ENCODE data around the gene SNX9.
"Not testable (repeated sequence)": the region's sequence is repeated elsewhere in the genome, so short reads cannot be mapped to it uniquely, and the experiment has no call there.

SNX9 gene

DNA sequence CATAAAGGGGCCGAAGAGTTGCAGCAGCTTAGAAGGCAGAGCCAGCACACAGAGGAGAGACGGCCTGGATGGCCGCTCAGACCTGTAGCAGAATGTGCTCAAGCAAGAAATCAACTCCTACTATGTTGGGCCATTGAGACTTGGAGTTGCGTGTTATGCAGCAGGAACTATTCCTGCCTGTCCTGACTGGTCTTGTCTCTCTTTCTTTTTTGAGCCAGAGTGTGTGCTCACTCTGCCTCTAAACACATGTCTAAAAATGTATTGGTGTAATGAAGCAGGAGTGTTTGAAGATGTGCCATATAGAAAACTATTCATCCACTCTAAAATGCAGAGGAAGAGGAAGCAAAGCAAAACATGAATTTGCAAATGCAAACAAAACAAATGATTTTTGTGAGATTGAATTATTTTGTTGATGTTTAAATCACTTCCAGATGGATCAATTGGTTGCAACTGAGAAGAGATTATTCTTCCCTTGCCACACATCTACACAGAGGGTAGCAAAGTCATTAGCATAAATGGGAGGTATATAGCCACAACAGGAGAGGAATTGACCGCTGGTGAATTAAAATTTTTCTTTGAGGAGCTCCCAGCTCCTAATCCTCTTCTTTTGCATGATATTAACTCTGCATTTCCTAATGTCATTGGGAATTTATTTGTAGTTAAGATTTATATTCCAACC lies 138.2 kb downstream of the SNX9 start:
- no peak for DNase-seq

DNA sequence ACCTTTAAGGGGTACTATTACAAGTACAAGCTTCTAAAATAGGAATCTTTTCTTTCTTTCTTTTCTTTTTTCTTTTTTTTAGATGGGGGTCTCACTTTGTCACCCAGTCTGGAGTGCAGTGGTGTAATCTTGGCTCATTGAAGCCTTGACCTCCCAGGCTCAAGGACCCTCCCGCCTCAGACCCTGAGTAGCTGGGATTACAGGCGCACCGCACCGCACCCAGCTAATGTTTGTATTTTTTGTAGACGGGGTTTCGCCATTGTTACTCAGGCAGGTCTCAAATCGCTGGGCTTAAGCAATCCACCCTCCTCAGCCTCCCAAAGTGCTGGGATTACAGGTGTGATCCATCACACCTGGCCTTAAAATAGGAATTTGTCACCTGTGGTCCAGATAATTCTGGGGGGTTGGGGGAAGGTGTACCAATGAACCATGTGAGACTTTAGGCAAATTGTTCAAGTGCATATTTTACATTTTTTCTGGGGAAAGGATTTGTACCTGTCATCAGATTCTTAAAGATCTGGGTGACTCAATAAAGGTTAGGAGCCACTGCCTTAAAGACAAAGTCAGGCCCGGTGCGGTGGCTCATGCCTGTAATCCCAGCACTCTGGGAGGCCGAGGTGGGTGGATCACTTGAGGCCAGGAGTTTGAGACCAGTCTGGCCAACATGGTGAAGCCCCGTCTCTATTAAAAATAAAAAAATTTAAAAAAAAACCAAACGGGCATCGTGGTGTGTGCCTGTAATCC lies 139.0 kb downstream of the SNX9 start:
- DNase-seq: no peak

DNA sequence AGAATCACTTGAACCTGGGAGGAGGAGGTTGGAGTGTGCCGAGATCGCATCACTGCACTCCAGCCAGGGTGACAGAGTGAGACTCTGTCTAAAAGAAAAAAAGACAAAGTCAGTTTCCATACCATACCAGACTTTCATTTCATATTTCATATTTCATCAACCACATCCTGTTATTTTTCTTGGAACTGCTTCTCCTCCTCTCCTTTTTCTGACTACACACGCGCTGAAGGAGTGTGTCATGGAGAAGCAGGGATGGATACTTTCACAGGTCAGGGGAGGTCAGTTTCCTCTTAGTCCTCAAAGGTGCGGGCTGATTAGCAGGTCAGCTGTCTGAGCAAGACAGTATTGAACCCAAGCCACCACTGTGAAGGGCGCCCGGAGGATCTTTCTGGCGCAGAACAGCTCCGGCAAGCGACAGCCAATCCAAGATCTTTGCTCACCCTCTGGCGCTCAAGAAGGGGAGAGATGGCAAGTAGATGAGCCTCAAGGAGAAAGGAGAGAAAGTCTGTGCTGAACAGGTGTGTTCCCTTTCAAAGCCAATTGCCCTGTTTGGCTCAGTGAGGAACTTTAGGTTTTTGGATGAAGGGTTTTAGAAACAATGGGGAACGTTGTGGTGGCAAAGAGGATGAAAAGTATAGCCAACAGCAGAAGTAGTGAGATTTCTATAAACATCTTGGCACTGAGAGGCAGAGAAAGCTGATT lies 139.7 kb downstream of the SNX9 start:
- DNase-seq: no peak

DNA sequence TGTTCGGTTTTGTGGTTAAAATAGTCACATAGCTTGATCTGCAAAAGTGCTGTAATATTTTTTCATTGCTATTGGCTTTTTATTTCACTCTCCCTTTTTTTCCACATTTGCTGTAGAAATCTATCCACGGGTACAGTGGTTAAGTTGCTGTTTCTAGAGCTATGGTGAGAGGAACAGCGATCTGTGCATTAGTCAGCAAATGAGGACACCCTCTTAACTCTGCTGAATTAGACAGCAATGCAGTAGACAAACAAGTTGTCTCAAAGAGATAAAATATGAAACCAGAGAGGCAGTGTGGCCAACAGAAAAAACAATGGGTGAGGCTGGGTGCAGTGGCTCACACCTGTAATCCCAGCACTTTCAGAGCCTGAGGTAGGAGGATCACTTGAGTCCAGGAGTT lies 141.1 kb downstream of the SNX9 start:
- DNase-seq: peak; percentile 28

DNA sequence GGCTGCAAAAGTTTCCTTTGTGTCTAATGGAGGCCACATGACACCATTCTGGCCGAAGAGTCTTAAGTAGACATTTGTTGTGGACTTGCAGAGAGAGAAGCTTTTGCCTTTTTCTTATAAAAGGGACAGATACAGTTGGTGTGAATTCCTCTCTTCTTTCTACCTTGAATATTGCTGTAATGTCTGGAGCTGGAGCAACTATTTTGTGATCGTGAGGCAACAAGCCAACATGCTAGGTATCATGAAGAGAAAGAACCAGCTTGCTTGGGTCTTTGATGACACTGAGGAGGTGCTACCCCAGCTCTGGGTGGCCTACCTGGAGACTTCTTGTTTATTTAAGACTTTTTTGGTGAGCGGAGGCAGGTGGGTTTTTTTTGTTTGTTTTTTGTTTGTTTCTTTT lies 142.3 kb downstream of the SNX9 start:
- no peak for DNase-seq

DNA sequence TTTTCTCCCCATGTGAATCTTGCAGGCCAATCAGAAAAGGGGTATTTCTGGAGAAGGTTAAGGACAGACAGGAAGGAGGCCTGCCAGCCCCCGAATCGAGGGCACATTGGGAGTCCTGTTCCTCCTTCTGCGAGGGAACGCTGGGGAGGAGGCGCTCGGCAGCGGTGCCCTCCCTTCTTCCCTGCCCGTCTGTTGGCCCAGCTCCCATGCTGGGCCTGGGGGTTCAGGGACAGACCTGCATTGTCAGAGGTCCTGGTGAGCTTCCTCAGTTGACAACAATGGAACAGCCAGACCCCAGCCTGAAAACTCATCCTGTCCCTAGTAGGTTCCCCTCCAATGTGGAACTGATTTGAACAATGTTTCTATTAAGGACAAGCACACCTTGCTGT lies 143.5 kb downstream of the SNX9 start:
- DNase-seq: no peak

DNA sequence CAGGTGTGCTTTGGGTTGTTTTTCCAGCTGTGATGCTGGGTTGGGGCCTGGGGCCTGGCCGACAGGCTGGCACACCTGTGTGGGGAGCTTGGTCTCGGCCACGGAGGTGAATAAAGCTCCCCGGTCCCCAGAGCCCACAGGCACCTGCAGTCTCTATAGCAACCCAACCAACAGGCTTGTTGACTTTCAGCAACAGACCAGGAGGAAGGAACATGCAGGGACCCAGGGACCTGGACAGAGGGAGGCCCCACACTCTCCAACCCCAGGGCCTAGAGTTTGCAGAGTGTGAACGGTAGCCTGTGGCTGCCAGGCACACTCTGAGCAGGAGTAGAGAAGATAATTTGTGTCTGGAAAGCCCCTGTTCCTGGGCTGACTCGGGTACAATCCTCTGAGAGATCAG lies 144.0 kb downstream of the SNX9 start:
- peak; percentile 79 for DNase-seq

DNA sequence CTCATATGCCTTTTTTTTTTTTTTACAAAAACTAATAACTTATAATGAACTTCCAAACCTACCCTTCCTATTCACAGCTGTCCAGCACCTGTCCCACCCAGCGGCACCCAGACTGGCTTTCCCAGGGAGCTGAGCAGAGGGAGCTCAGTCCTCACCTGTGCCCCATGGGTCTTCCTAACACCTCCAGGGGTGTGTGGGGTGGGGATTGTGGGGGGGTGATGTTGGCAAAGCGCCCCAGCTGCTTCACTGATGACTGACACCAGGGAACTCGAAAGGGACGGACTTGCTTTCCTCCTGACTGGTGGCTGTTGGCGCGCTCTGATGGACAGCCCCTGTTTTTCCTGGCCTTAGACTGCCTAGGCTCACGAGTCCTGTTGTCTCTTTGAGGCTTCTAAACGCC lies 144.4 kb downstream of the SNX9 start:
- DNase-seq: no peak

DNA sequence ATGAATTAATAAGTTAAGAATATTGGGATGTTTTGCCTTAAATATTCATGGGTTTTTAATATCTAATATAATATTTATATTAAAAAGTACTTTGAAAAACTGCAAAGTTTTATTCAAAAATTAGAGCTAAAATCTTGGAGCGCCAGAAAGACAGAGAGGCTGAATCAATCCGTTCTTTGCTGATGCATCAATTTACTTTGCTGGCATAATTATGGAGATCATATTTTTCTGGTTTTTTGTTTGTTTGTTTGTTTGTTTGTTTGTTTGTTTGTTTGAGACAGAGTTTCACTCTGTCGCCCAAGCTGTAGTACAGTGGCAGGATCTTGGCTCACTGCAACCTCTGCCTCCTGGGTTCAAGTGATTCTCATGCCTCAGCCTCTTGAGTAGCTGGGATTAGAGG lies 149.1 kb downstream of the SNX9 start:
- DNase-seq: not testable (repeated sequence)

DNA sequence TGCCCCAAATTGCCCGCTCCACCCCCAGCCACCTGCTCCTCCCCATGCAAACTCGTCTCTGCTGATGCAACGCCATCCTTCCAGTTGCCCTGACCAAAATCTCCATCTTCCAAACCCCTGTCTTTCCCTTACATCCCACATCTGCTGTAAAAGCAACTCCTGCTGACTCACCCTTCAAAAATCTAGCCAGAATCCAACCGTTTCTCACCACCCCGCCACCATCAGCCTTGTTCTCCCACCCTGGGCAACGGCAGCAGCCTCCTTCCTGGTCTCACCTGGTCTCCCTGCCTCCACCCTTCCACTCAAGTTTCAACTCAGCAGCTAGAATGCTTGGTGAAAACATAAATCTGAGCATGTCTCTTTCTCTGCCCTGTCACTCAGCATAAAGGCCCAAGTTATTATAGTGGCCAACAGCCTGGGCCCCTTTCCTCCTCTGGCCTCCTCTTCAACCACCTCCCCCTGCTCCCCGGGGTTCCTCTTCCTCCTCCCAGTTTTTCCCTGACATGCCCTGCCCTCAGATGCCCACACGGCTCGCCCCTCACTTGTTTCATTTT lies 151.4 kb downstream of the SNX9 start:
- DNase-seq: peak; percentile 45

DNA sequence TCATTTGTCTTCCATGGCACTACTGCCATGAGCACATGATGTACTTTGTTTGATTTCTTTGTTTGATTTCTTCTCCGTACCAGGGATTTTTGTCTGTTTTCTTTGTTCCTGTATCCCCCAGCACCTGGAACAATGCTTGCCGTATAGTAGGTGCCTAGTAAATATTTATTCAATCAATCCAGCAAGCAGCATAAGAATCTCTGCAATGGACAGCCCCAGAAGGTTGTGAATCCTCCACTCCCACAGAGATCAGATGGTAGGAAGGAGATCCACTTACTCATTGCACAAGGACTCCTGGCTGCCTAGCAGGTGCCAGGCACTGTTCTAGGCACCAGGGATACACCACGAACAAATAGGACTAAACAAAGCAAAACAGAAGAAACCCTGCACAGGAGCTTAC lies 151.9 kb downstream of the SNX9 start:
- peak; percentile 44 for DNase-seq

DNA sequence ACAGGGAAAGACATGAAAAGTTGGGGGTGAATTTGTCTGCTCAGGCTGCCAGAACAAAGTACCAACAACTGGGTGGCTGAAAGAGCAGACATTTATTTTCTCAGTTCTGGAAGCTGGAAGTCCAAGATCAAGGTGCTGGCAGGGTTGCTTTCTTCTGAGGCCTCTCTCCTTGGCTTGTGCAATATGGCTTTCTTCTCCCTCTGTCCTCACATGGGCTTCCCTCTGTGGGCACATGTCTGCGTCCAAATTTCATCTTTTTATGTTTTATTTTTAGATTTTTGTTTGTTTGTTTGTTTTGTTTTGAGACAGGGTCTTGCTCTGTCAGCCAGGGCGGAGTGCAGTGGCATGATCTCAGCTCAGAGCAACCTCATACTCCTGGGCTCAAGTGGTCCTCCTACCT lies 152.4 kb downstream of the SNX9 start:
- DNase-seq: no peak

DNA sequence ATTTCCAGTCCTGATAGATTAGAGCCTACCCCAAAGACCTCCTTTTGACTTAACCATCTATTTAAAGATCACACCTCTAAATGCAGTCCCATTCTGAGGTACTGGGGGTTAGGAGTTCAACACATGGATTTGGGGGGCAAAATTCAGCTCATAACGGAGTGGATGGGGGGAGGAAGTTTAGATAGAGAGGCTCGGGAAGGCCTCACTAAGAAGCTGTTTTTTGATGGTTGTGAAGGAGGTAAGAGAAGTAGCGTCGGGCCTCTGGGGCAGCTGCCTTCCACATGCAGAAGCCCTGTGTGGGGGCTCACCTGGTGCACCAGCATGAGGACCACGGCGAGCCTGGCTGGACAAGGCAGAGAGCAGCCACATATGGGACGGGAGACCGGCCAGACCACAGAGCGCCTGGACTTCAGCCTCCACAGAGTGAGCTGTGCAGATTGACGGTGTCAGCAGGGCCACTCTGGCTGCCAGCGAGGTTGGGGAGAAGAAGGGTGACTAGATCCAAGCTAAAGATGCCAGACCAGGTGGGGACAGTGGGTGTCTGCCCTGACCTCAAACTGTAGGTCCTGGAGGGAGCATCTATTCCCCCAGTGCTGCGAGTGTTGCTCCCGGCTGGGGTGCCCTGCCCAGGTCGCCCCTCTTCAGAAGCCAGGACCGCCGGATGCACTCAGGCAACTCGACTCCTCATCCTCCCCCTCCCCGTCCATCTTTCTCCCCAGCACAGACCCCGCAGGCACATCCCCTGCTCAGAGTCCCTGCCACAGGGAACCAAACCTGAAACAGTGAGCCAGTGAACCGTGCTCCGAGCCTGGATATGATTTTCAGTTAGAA lies 153.5 kb downstream of the SNX9 start:
- no peak for DNase-seq

DNA sequence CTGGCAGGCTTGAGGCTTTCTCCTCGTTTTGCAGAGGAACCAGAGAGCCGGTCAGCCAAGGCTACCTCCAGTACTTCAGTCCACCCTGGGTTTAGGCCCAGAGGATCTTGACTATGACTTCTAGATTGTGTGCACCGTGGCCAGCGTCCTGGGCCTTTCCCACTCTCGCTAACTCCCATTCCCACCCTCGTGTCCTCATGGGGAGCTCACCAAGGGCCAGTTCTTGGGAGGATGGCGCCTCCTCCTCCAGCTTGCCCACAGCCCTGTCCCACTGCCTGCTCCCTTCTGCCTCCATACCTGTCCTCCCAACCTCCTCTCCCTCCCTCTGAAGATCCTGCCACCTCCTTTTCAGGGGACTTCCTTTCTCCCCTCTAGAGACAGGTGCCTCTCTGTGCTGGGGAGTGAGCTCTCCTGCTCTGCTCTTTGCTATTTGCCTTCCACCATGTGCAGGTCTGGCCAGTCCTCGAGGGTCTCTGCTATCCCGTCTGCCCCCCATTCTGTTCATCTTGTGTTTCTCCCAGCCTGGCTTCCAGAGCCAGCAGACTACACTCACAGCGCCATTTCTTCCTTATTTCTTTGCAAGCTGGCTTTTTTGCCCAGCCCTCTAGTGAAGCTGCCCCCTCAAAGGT lies 154.2 kb downstream of the SNX9 start:
- no peak for DNase-seq

DNA sequence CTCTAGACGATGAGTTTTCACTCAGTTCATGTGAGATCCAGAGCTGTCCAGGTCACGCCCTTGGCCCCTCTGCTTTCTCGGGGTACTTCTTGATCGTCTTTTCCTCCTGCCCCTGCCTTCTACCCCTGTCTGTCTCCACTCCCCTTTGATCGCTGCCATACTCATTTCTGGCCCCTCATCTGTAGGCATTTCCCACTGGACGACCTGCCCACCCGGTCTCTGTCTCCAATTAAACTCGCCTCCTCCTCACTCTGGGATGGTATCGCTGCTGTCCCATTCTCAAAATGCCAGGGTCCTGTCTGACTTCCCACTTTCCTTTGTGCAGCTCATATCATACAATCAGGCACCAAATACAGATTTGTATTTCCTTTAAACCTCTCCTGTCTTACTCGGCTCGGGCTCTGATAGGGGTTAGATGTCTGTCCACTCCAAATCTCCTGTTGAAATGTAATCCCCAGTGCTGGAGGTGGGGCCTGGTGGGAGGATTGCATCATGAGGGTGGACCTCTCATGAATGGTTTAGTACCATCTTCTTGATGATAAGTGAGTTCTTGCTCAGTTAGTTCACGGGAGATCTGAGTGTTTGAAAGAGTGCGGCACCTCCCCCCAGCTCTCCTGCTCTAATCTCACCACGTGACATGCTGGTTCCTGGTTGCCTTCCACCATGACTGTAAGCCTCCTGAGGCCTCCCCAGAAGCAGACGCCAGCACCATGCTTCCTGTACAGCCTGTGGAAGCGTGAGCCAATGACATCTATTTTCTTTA lies 155.2 kb downstream of the SNX9 start:
- DNase-seq: no peak

DNA sequence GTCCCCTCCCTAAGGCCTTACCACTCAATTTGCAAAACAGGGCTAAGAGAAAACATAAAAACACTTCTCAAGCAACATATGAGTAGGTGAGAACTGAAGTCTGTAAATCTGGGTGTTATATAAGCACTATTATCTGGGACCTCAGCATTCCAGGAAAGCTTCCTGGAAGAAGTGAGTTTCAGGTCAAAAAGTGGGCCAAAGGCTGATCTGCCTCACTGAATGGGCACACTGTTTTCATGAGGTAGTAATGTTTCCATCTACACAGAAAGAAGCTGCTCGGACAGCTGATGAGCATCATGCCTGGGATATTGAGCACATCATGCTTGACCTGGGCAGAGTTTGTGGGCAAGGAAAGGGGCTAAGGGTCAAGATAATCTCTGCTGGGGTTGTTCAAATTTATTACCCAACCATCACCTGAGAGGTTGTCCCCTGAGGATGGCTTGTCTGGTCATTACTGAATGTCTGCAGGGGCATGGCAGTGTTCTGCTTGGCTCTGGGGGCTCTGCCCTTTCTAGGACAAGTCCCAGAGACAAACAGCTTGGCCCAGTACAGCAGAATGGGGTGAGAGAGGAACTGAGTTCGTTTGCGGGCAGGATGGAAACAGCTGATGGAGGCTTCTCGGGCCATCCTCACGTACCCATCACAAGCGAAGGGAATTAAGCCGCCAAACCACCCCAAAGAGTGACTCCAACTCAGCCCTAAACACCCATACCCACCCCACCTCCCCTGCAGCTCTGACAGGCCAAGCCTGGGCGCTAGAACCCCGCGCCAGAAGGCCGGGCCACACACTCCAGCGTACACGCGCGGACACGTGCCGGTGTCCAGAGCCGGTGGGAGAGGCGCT lies 157.5 kb downstream of the SNX9 start:
- no peak for DNase-seq

DNA sequence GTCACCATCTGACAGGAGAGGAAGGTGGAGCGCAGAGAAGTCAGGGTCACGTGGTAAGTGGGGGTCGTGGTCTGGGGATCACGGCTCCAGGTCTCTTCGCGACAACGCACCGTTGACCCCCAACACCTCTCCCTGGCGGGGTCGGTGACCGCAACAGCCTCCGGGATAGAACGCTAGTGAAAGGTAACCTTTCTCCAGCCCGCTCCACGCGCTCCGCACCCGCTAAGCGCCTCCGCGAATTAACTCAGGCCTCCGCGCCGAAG lies 158.0 kb downstream of the SNX9 start:
- DNase-seq: peak; percentile 57

DNA sequence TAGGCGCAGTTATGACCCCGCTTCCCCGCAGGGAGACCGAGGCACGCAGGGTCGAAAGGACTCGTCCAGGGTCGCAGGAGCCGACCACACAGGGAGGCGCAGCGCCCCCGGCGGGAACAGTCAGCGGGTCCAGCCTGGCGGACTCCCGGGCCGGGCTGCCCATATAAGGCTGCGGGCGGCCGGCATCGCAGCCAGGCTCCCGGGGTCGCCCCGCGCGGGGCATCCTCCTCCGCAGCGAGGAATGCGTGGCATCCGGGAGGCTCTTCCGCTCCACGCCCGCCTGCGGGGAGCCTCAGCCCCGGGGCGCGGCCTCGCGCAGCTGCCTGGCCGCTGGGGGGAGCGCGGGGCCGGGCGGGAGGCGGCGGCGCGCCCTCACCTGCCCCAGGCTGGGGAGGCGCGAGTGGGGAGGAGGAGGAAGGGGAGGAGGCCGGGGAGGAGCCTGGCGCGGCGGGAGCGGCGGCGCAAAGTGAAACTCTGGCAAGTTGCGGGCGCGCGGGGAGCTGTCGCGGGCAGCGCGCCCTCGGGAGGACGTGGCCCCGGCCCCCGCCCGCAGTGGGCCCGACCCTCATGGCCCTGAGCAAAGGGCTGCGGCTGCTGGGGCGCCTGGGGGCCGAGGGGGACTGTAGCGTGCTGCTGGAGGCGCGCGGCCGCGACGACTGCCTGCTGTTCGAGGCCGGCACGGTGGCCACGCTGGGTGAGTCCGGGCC lies 158.5 kb downstream of the SNX9 start, which contains the start of gene SYNJ2:
Gene SYNJ2 (plus strand): TSS at position 469 of the 707 bp plus-strand sequence. CDS start 99 bp downstream, at position 568.
- DNase-seq: peak; percentile 89

DNA sequence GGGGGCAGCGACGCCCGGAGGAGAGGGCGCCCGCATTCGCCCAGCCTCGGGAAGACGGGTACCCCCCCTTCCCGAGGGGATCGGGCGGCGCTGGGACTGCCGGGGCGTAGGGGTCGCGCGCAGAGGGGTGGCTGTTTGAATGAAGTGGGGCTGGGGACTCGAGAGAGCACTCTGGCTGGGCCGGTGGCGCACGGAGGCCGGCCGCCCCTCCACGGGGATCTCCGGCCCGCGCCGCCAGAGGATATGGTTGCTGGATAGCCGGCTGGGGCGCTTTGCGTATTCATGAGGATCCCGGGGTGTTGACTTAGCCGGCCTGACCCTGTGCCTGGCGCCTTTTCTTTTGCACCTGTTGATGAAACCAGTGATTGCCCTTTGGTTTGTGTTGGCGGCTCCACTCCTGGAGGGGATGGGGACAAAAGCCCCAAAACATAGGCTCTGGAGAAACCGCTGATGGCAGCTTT lies 159.1 kb downstream of the SNX9 start:
- DNase-seq: peak; percentile 74
